ENCODE data around the gene TSPAN15. TPM values are rescaled to one million over a fixed set of nuclear protein-coding genes. Genes with fewer than 3 reads are reported as not detected.
A peak's percentile ranks its signal among the peaks of the same experiment; 100 is the strongest.

TSPAN15 gene
- polyA plus RNA-seq, 1 donor (not counting 4 experiments of a cell fraction or from before 2014, with no cell fraction given) = 2.1 TPM

DNA sequence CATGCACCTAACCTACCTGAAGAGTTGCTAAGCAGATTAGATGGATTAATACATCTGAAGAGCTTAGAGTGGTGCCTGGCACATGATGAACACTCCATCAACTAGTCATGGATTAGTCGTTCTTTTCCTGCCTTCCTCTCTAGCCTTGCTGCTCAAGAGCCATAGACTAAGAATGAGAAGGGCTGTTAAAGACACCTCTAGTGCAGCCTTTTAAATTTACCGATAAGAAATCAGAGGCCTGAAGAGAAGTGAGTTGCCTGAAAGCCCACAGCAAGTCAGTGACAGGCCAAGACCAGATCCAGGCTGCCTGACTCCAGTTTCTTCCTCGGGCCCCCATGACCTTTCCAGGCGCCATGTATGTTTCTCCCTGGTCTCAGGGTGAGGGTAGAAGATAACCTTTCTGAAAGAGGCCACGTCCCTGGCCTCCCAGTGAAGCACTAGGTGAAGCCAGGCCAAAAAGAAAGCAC is 6.5 kb downstream of the TSPAN15 start:
- DNase-seq (ENCODE audit: low read depth, low spot score) = no peak
- no peak overlapping the region for H3K4me3 ChIP-seq (ENCODE audit: control insufficient read depth in 2 of 3, extremely low read depth in 1 of 3, insufficient read depth in 2 of 3, low read depth in 1 of 3, low read length in 3 of 3)
- no peaks in the 10 kb centered on the region for H3K79me2 ChIP-seq (ENCODE audit: control insufficient read depth, insufficient read depth, low read length)
- H3K4me1 ChIP-seq (ENCODE audit: control insufficient read depth, extremely low read depth, insufficient read depth, low read length) = peaks cover 22% of the 10 kb centered on the region
- H3K9ac ChIP-seq (ENCODE audit: control insufficient read depth, extremely low read depth, insufficient read depth, low read length) = no peak overlapping the region
- no peak for TF ChIP-seq EZH2 (IDR thresholded peaks at IDR 0.05; ENCODE audit: low read length)
- TF ChIP-seq, protein P1, sequence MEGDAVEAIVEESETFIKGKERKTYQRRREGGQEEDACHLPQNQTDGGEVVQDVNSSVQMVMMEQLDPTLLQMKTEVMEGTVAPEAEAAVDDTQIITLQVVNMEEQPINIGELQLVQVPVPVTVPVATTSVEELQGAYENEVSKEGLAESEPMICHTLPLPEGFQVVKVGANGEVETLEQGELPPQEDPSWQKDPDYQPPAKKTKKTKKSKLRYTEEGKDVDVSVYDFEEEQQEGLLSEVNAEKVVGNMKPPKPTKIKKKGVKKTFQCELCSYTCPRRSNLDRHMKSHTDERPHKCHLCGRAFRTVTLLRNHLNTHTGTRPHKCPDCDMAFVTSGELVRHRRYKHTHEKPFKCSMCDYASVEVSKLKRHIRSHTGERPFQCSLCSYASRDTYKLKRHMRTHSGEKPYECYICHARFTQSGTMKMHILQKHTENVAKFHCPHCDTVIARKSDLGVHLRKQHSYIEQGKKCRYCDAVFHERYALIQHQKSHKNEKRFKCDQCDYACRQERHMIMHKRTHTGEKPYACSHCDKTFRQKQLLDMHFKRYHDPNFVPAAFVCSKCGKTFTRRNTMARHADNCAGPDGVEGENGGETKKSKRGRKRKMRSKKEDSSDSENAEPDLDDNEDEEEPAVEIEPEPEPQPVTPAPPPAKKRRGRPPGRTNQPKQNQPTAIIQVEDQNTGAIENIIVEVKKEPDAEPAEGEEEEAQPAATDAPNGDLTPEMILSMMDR (optimal IDR thresholded peaks at IDR 0.05 in 1 of 3, IDR thresholded peaks at IDR 0.05 in 1 of 3, conservative IDR thresholded peaks at IDR 0.05 in 1 of 3; ENCODE audit: extremely low read depth in 1 of 3, insufficient read depth in 2 of 3, low read length in 3 of 3) = no peak
- no peaks in the 10 kb centered on the region for H3K9me1 ChIP-seq (ENCODE audit: control insufficient read depth, extremely low read depth, insufficient read depth, low read length)
- H3K27ac ChIP-seq (ENCODE audit: control insufficient read depth, insufficient read depth, low read length) = no peak overlapping the region
- H3K27me3 ChIP-seq (ENCODE audit: control insufficient read depth, extremely low read depth, insufficient read depth, low read length) = no peaks in the 10 kb centered on the region
- H4K20me1 ChIP-seq (ENCODE audit: control insufficient read depth, extremely low read depth, insufficient read depth, low read length) = no peaks in the 10 kb centered on the region
- no peak overlapping the region for H2AFZ ChIP-seq (ENCODE audit: control insufficient read depth, low read length)
- H3K9me3 ChIP-seq (ENCODE audit: control insufficient read depth, low read depth, low read length) = no peaks in the 10 kb centered on the region
- H3K4me2 ChIP-seq (ENCODE audit: control insufficient read depth, extremely low read depth, insufficient read depth, low read depth, low read length) = no peak overlapping the region
- dilution Hi-C loops (cut with MboI; ENCODE audit: extremely low pct_ligation_motif_present, low sequenced_read_pairs) = no loop called here
- no peak for FAIRE-seq
- no peaks in the 10 kb centered on the region for H3K36me3 ChIP-seq (ENCODE audit: control insufficient read depth in 2 of 2, extremely low read depth in 1 of 2, insufficient read depth in 2 of 2, low read length in 2 of 2)

DNA sequence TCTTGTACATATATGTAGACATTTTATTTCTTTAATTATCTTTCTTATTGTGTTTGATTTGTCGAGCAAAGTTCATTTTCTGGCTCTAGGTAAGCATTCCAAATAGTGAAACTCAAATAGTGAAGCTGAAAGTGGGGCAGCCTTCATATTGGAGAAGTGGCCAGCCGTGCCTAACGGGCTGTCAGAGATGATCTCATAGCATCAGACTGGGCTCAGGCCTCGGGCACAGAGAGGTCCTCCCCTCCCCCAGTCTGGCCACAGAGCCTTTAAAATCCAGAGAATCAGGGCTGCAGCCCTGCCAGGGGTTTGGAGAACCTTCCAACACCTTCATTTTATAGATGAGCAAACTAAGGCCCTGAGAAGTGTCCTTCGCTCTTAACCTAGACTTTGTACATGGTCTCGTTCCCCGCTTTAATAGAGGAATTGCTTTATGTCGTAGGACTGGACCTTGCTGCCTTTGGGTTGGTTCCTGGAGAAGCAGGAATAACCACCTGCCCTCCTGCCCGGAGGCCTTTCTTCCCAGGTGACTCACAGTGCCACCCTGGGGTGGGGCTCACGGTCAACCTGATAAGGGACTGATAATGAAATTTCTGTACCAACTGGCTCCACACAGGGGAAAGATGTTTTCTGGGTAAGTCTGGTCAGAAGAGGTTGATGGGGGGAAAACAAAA is 7.3 kb downstream of the TSPAN15 start:
- Histone ChIP-seq H2AFZ (ENCODE audit: control insufficient read depth, low read length) (no peak overlapping the region), H3K27me3 (ENCODE audit: control insufficient read depth, extremely low read depth, insufficient read depth, low read length) (no peaks in the 10 kb centered on the region), H3K9me3 (ENCODE audit: control insufficient read depth, low read depth, low read length) (no peaks in the 10 kb centered on the region), H3K9ac (ENCODE audit: control insufficient read depth, extremely low read depth, insufficient read depth, low read length) (no peak overlapping the region), H3K27ac (ENCODE audit: control insufficient read depth, insufficient read depth, low read length) (no peak overlapping the region), H3K4me3 (ENCODE audit: control insufficient read depth in 2 of 3, extremely low read depth in 1 of 3, insufficient read depth in 2 of 3, low read depth in 1 of 3, low read length in 3 of 3) (no peak overlapping the region), H4K20me1 (ENCODE audit: control insufficient read depth, extremely low read depth, insufficient read depth, low read length) (no peaks in the 10 kb centered on the region), H3K36me3 (ENCODE audit: control insufficient read depth in 2 of 2, extremely low read depth in 1 of 2, insufficient read depth in 2 of 2, low read length in 2 of 2) (no peaks in the 10 kb centered on the region), H3K9me1 (ENCODE audit: control insufficient read depth, extremely low read depth, insufficient read depth, low read length) (no peaks in the 10 kb centered on the region), H3K4me1 (ENCODE audit: control insufficient read depth, extremely low read depth, insufficient read depth, low read length) (peaks cover 22% of the 10 kb centered on the region), H3K79me2 (ENCODE audit: control insufficient read depth, insufficient read depth, low read length) (no peaks in the 10 kb centered on the region), H3K4me2 (ENCODE audit: control insufficient read depth, extremely low read depth, insufficient read depth, low read depth, low read length) (peak overlapping the region; percentile 24)
- DNase-seq (ENCODE audit: low read depth, low spot score) (no peak), FAIRE-seq (no peak)
- TF ChIP-seq EZH2 (IDR thresholded peaks at IDR 0.05; ENCODE audit: low read length) = no peak
- dilution Hi-C loops (cut with MboI; ENCODE audit: extremely low pct_ligation_motif_present, low sequenced_read_pairs) = no loop called here
